HCT116 (cell line): ENCODE results near the gene COL7A1. TPM values are rescaled to one million over a fixed set of nuclear protein-coding genes. Genes with fewer than 3 reads are reported as not detected.

Source experiments
- ATAC-seq: fragments of 200-7000 bp; cut with Tn5 transposase; 2 replicates; pipeline ENCODE4 v1.9.1; 2020; ENCODE audit warnings: mild to moderate bottlenecking, moderate library complexity
- BruUV-seq: library from RNA; stranded (reverse); fragments of 400-500 nt; replicated peaks from 2 replicates; lab custom pipeline; 2021; lab: Mats Ljungman, UMichigan
- CTCF ChIA-PET: fragments of 300-600 bp; sonication (Branson Sonifier 250); formaldehyde crosslinking; loops from one replicate; lab custom pipeline; 2021; ENCODE audit warnings: antibody characterized with exemption; lab: Charles Lee
- POLR2A ChIA-PET: fragments of 300-600, 350-600 bp; sonication (Branson Sonifier 250); formaldehyde crosslinking; loops from one replicate; lab custom pipeline; 2021; ENCODE audit warnings: antibody characterized with exemption; lab: Charles Lee
- RAD21 ChIA-PET, 2 experiments: fragments of 300-600 bp; sonication (Branson Sonifier 250); formaldehyde crosslinking; loops; one replicate each; lab custom pipeline; 2023; ENCODE audit warnings: low total read pairs in 2 of 2; ENCODE audit not compliant: uncharacterized antibody in 2 of 2, unreplicated experiment in 2 of 2, low non-redundant PET in 1 of 2; lab: Charles Lee
- DNase-seq: peaks from one replicate; pipeline ENCODE4 v3.0.0-alpha.2; 2010; ENCODE audit warnings: low read depth, low spot score
- H2AFZ ChIP-seq: fragments of 200-600 bp; shearing (Covaris generic), sonication (generic); 2 replicates; pipeline ENCODE4 v1.6.1; 2017; ENCODE audit warnings: low read depth, mixed run types, mixed read lengths, antibody characterized with exemption, low read length; ENCODE audit not compliant: poor library complexity, severe bottlenecking
- H3K27ac ChIP-seq: 2 replicates; pipeline ENCODE4 v1.5.1; 2012; ENCODE audit warnings: low read depth, low read length
- H3K27me3 ChIP-seq: fragments of 200-600 bp; sonication (generic); 2 replicates; pipeline ENCODE4 v1.6.1; 2016; ENCODE audit warnings: mixed run types, low read length, mixed read lengths; ENCODE audit not compliant: insufficient read depth
- H3K36me3 ChIP-seq, 2 experiments: fragments of 200-500 bp in 1 of 2; fragments of 200-600 bp in 1 of 2; sonication (Bioruptor generic) in 1 of 2; sonication (generic) in 1 of 2; 2 replicates each; pipeline versions ENCODE4 v1.5.1 to v1.6.1; 2014 to 2016; ENCODE audit warnings: low read length in 2 of 2, inconsistent platforms in 1 of 2, mixed read lengths in 1 of 2, mixed run types in 1 of 2; ENCODE audit not compliant: insufficient read depth in 2 of 2, control insufficient read depth in 1 of 2
- H3K4me1 ChIP-seq, 2 experiments: fragments of 200-600 bp in 1 of 2; sonication (generic) in 1 of 2; 2 replicates each; pipeline versions ENCODE4 v1.5.1 to v1.6.1; 2012 to 2017; ENCODE audit warnings: low read length in 2 of 2, inconsistent platforms in 1 of 2, mild to moderate bottlenecking in 1 of 2, mixed read lengths in 1 of 2, mixed run types in 1 of 2, moderate library complexity in 1 of 2; ENCODE audit not compliant: insufficient read depth in 2 of 2, control insufficient read depth in 1 of 2
- H3K4me2 ChIP-seq: fragments of 200-600 bp; sonication (generic); 2 replicates; pipeline ENCODE4 v1.6.1; 2017; ENCODE audit warnings: mixed run types, low read length, mixed read lengths
- H3K4me3 ChIP-seq, 2 experiments: fragments of 200-600 bp in 1 of 2; sonication (generic) in 1 of 2; replicated peaks in 1 of 2; 2 replicates each; pipeline ENCODE4 v1.5.1; 2011 to 2016; ENCODE audit warnings: low read length in 2 of 2, control low read depth in 1 of 2, low read depth in 1 of 2, mild to moderate bottlenecking in 1 of 2, mixed read lengths in 1 of 2, mixed run types in 1 of 2
- H3K79me2 ChIP-seq: fragments of 200-600 bp; sonication (generic); 2 replicates; pipeline ENCODE4 v1.6.1; 2017; ENCODE audit warnings: mild to moderate bottlenecking, mixed run types, low read length, moderate library complexity, mixed read lengths; ENCODE audit not compliant: insufficient read depth
- H3K9ac ChIP-seq: fragments of 200-600 bp; sonication (generic); 2 replicates; pipeline ENCODE4 v1.6.1; 2016; ENCODE audit warnings: low read length, mixed read lengths
- H3K9me2 ChIP-seq: fragments of 200-600 bp; sonication (generic), shearing (Covaris generic); 2 replicates; pipeline ENCODE4 v1.6.1; 2017; ENCODE audit warnings: mixed run types, mild to moderate bottlenecking, moderate library complexity; ENCODE audit not compliant: insufficient read depth
- H3K9me3 ChIP-seq, 2 experiments: fragments of 200-500 bp in 1 of 2; fragments of 200-600 bp in 1 of 2; sonication (Bioruptor generic) in 1 of 2; sonication (generic) in 1 of 2; 2 replicates each; pipeline ENCODE4 v1.6.1; 2014 to 2017; ENCODE audit warnings: low read length in 2 of 2, mixed read lengths in 2 of 2, inconsistent platforms in 1 of 2, low read depth in 1 of 2, mild to moderate bottlenecking in 1 of 2, mixed run types in 1 of 2, moderate library complexity in 1 of 2; ENCODE audit not compliant: control insufficient read depth in 1 of 2, insufficient read depth in 1 of 2
- H4K20me1 ChIP-seq: fragments of 200-600 bp; sonication (generic), shearing (Covaris generic); 2 replicates; pipeline ENCODE4 v1.6.1; 2017; ENCODE audit warnings: mixed run types, mild to moderate bottlenecking, moderate library complexity; ENCODE audit not compliant: insufficient read depth
- CBX3 ChIP-seq: IDR thresholded peaks from 2 replicates; pipeline ENCODE4 v1.6.1; 2012; ENCODE audit warnings: low read depth
- CTCF ChIP-seq, 3 experiments: fragments of 200-600 bp in 1 of 3; sonication (generic) in 1 of 3; IDR thresholded peaks in 2 of 3; conservative IDR thresholded peaks in 1 of 3; 2 replicates each; pipeline ENCODE4 v1.5.1; 2012 to 2017; ENCODE audit warnings: low read depth in 2 of 3, low read length in 2 of 3, antibody characterized with exemption in 1 of 3, borderline replicate concordance in 1 of 3, control low read depth in 1 of 3, mild to moderate bottlenecking in 1 of 3, mixed read lengths in 1 of 3, mixed run types in 1 of 3, moderate library complexity in 1 of 3; ENCODE audit not compliant: insufficient read depth in 1 of 3
- EGR1 ChIP-seq: IDR thresholded peaks from 2 replicates; pipeline ENCODE4 v1.6.1; 2012; ENCODE audit warnings: low read depth
- ELF1 ChIP-seq: IDR thresholded peaks from 2 replicates; pipeline ENCODE4 v1.6.1; 2012; ENCODE audit warnings: low read depth, borderline replicate concordance
- EZH2 ChIP-seq: fragments of 200-600 bp; sonication (generic); IDR thresholded peaks from 2 replicates; pipeline ENCODE4 v1.6.1; 2017; ENCODE audit warnings: antibody characterized with exemption, mixed run types
- EZH2phosphoT487 ChIP-seq: fragments of 200-600 bp; IDR thresholded peaks from 2 replicates; pipeline ENCODE4 v1.6.1; 2018; ENCODE audit warnings: antibody characterized with exemption, borderline replicate concordance
- JUND ChIP-seq: IDR thresholded peaks from 2 replicates; pipeline ENCODE4 v1.6.1; 2012
- POLR2AphosphoS5 ChIP-seq: IDR thresholded peaks from 2 replicates; pipeline ENCODE4 v1.6.1; 2011; ENCODE audit warnings: mild to moderate bottlenecking, low read depth, low read length, moderate library complexity
- RAD21 ChIP-seq: IDR thresholded peaks from 2 replicates; pipeline ENCODE4 v1.6.1; 2012; ENCODE audit warnings: low read depth, mild to moderate bottlenecking
- SP1 ChIP-seq: IDR thresholded peaks from 2 replicates; pipeline ENCODE4 v1.6.1; 2012; ENCODE audit warnings: low read depth
- TCF7L2 ChIP-seq: IDR thresholded peaks from 2 replicates; pipeline ENCODE4 v1.7.0; 2011; ENCODE audit warnings: borderline replicate concordance, inconsistent platforms; ENCODE audit not compliant: insufficient read depth, insufficient read length; ENCODE audit errors: extremely low read depth
- YY1 ChIP-seq: IDR thresholded peaks from 2 replicates; pipeline ENCODE4 v1.6.1; 2011; ENCODE audit warnings: low read length, low read depth, moderate library complexity, mild to moderate bottlenecking; ENCODE audit not compliant: insufficient replicate concordance; ENCODE audit errors: extremely low read depth
- ZBTB33 ChIP-seq: IDR thresholded peaks from 2 replicates; pipeline ENCODE4 v1.6.1; 2011; ENCODE audit warnings: mild to moderate bottlenecking, low read length, moderate library complexity; ENCODE audit not compliant: insufficient replicate concordance; ENCODE audit errors: extremely low read depth
- ZFX ChIP-seq: fragments of 450-650 bp; IDR thresholded peaks from 2 replicates; pipeline ENCODE4 v1.6.1; 2017
- ZNF274 ChIP-seq: fragments of 200-500 bp; sonication (Bioruptor generic); IDR thresholded peaks from 2 replicates; pipeline ENCODE4 v1.6.1; 2014; ENCODE audit warnings: mild to moderate bottlenecking, low read depth, low read length, inconsistent platforms
- intact Hi-C: fragments of 100-400 bp; cut with micrococcal nuclease; formaldehyde crosslinking; loops from 2 replicates; pipeline ENCODE4 v1.10.0; 2022
- total RNA-seq: library from RNA; stranded (reverse); gene quantifications from one replicate; pipeline ENCODE4 v1.2.1, GENCODE V29; 2021; ENCODE audit not compliant: unreplicated experiment
- TF ChIP-seq, protein P1 (sequence below): IDR thresholded peaks from 2 replicates; pipeline ENCODE4 v1.6.1; 2012
- TF ChIP-seq, protein P2 (sequence below): IDR thresholded peaks from 2 replicates; pipeline ENCODE4 v1.6.1; 2012
- TF ChIP-seq, protein P3 (sequence below): IDR thresholded peaks from 2 replicates; pipeline ENCODE4 v1.6.1; 2012; ENCODE audit warnings: low read depth

Gene COL7A1
- total RNA-seq, 1 experiment from 2014 or later, result 11.4 TPM

DNA sequence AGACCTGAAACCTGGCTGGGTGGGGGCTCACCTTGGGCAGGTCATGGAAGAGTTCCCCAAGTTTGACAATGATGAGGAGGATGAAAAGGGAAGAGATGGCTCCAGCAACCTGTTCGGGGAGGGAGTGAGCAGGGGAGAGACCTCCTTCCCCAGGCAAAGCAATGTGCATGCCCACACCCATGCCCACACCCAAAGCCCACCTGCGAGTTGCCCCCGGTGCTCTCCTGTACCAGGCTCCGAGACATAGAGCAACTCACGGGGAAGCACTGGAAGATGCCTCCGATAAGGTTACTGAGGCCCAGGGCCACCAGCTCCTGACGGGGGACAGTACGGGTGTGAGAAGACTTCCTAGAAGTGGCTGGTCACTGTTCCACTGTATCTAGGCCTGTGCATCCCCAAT, 35.3 kb upstream of the COL7A1 start:
- peaks cover 5 to 11% of the 10 kb centered on the region in 2 experiments; a peak in 3 of 4 replicates for H3K4me1 ChIP-seq
- peaks cover 23 to 44% of the 10 kb centered on the region in 2 experiments; a peak in 3 of 4 replicates for H3K36me3 ChIP-seq
- no peak for ATAC-seq
- ChIA-PET POLR2A (no interaction called here), CTCF (no interaction called here)
- H3K9me2 ChIP-seq, result no peaks in the 10 kb centered on the region
- intact Hi-C loops, result no loop called here
- no TSS peak for BruUV-seq
- peaks cover 12% of the 10 kb centered on the region; the same call in 1 of the 2 replicates for H3K79me2 ChIP-seq
- no peaks in the 10 kb centered on the region for H3K27me3 ChIP-seq
- H4K20me1 ChIP-seq, result no peaks in the 10 kb centered on the region
- no peaks in the 10 kb centered on the region for H3K9me3 ChIP-seq
- H3K4me3 ChIP-seq, result no peak overlapping the region
- DNase-seq, result no peak
- no peak overlapping the region for H3K27ac ChIP-seq
- no peak overlapping the region for H3K4me2 ChIP-seq
- TF ChIP-seq RAD21, result no peak
- TF ChIP-seq YY1, result no peak
- TF ChIP-seq JUND, result no peak
- TF ChIP-seq, protein P1, sequence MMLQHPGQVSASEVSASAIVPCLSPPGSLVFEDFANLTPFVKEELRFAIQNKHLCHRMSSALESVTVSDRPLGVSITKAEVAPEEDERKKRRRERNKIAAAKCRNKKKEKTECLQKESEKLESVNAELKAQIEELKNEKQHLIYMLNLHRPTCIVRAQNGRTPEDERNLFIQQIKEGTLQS, result no peak
- TF ChIP-seq EZH2phosphoT487, result no peak
- TF ChIP-seq ELF1, result no peak
- no peak for TF ChIP-seq CTCF (IDR thresholded peaks at IDR 0.05 in 2 of 3, conservative IDR thresholded peaks at IDR 0.05 in 1 of 3; ENCODE audit: borderline replicate concordance in 1 of 3, insufficient read depth in 1 of 3, low read depth in 2 of 3, low read length in 2 of 3)
- no peak for TF ChIP-seq ZFX
- no peak for TF ChIP-seq EZH2
- TF ChIP-seq TCF7L2, result no peak
- no peak for TF ChIP-seq SP1
- TF ChIP-seq, protein P2, sequence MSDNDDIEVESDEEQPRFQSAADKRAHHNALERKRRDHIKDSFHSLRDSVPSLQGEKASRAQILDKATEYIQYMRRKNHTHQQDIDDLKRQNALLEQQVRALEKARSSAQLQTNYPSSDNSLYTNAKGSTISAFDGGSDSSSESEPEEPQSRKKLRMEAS, result no peak
- no peak for TF ChIP-seq EGR1
- TF ChIP-seq ZBTB33, result no peak
- no peak for TF ChIP-seq ZNF274
- TF ChIP-seq POLR2AphosphoS5, result no peak
- TF ChIP-seq CBX3, result no peak
- TF ChIP-seq, protein P3, sequence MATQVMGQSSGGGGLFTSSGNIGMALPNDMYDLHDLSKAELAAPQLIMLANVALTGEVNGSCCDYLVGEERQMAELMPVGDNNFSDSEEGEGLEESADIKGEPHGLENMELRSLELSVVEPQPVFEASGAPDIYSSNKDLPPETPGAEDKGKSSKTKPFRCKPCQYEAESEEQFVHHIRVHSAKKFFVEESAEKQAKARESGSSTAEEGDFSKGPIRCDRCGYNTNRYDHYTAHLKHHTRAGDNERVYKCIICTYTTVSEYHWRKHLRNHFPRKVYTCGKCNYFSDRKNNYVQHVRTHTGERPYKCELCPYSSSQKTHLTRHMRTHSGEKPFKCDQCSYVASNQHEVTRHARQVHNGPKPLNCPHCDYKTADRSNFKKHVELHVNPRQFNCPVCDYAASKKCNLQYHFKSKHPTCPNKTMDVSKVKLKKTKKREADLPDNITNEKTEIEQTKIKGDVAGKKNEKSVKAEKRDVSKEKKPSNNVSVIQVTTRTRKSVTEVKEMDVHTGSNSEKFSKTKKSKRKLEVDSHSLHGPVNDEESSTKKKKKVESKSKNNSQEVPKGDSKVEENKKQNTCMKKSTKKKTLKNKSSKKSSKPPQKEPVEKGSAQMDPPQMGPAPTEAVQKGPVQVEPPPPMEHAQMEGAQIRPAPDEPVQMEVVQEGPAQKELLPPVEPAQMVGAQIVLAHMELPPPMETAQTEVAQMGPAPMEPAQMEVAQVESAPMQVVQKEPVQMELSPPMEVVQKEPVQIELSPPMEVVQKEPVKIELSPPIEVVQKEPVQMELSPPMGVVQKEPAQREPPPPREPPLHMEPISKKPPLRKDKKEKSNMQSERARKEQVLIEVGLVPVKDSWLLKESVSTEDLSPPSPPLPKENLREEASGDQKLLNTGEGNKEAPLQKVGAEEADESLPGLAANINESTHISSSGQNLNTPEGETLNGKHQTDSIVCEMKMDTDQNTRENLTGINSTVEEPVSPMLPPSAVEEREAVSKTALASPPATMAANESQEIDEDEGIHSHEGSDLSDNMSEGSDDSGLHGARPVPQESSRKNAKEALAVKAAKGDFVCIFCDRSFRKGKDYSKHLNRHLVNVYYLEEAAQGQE, result no peak
- TF ChIP-seq, all 23 proteins: peak for 0
- Histone ChIP-seq H3K9ac (no peak overlapping the region), H2AFZ (no peak overlapping the region)
- RAD21 ChIA-PET, result no interaction called here
